ENCODE measurements around the gene RUFY3. TPM values are rescaled to one million over a fixed set of nuclear protein-coding genes. Genes with fewer than 3 reads are reported as not detected.

Gene RUFY3
- polyA plus RNA-seq, 1 donor = 70.1 TPM

- no peak for DNase-seq
- WGBS (ENCODE audit: insufficient coverage, low lambda C conversion rate) = no CpG with 5 or more reads among the region's 39 CpGs
- Histone ChIP-seq H3K36me3 (ENCODE audit: control insufficient read depth, insufficient read depth, low read length) (no peaks in the 10 kb centered on the region), H3K9me3 (ENCODE audit: control insufficient read depth, low read depth, low read length) (no peaks in the 10 kb centered on the region), H3K27me3 (ENCODE audit: control insufficient read depth, insufficient read depth, low read length) (no peaks in the 10 kb centered on the region), H3K4me1 (ENCODE audit: control insufficient read depth, insufficient read depth, low read length) (peaks cover 11% of the 10 kb centered on the region), H3K4me3 (ENCODE audit: low read length) (peak overlapping the region; percentile 70), H3K27ac (ENCODE audit: low read length) (peak overlapping the region; percentile 93)
These were observed 16.9 kb upstream of the RUFY3 start for GRCh38 chr4:70704931-70705182.

- no CpG with 5 or more reads among the region's 86 CpGs for WGBS (ENCODE audit: insufficient coverage, low lambda C conversion rate)
- H3K4me3 ChIP-seq (ENCODE audit: low read length) = peak overlapping the region; percentile 70
- peak overlapping the region; percentile 93 for H3K27ac ChIP-seq (ENCODE audit: low read length)
- no peaks in the 10 kb centered on the region for H3K9me3 ChIP-seq (ENCODE audit: control insufficient read depth, low read depth, low read length)
- H3K27me3 ChIP-seq (ENCODE audit: control insufficient read depth, insufficient read depth, low read length) = no peaks in the 10 kb centered on the region
- peak; percentile 55 to 88 for DNase-seq
- H3K4me1 ChIP-seq (ENCODE audit: control insufficient read depth, insufficient read depth, low read length) = peaks cover 11% of the 10 kb centered on the region
- H3K36me3 ChIP-seq (ENCODE audit: control insufficient read depth, insufficient read depth, low read length) = no peaks in the 10 kb centered on the region
These were observed 16.4 kb upstream of the RUFY3 start for GRCh38 chr4:70705183-70706043.

DNA sequence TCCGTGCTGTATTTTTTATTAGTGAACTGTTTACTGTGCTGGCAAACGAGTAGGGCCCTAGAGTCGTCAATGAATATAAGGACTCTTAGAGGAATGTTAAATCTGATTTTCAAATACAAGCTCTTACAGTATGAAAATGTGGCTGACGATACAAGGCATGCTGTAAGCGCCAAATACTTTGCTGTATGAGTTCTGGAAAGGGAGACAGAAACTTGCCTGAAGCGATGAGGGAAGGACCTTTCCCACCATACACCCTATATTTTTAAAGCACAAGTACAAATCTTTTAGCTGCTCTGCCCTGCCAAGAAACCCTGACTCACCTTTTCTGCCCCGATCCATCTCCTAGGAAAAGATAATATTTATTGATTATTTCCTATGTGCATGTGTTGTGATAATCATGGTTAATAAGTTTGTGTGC is 15.7 kb upstream of the RUFY3 start:
- no peak for DNase-seq

DNA sequence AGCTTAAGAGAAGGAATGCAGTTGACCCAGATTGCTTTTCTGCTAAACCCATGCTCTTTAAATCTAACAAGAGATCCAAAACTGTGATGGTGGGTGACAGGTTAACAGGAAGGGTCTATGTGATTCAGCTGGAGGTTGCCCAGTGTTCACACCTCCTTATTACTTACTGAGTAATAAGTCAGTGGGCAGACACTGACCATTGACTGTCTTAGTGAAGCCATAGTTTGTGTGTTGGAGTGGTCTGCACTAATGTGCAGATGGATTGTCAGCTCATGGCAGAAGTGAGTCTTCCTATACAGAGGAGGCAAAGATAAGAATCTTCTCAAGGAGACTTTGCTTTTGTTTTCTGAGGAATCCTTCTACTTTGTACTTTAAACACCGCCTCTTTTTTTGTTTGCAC is 15.2 kb upstream of the RUFY3 start:
- Histone ChIP-seq H3K36me3 (ENCODE audit: control insufficient read depth, insufficient read depth, low read length) (no peaks in the 10 kb centered on the region), H3K27ac (ENCODE audit: low read length) (peak overlapping the region; percentile 13), H3K9me3 (ENCODE audit: control insufficient read depth, low read depth, low read length) (no peaks in the 10 kb centered on the region), H3K4me3 (ENCODE audit: low read length) (peak overlapping the region; percentile 70), H3K4me1 (ENCODE audit: control insufficient read depth, insufficient read depth, low read length) (peaks cover 11% of the 10 kb centered on the region), H3K27me3 (ENCODE audit: control insufficient read depth, insufficient read depth, low read length) (no peaks in the 10 kb centered on the region)
- peak in 1 of 2 donors; percentile 21 for DNase-seq
- WGBS (ENCODE audit: insufficient coverage, low lambda C conversion rate) = no CpG with 5 or more reads among the region's 1 CpG

More for the DNA sequence above, 15.7 kb upstream of the RUFY3 start:
- H3K36me3 ChIP-seq (ENCODE audit: control insufficient read depth, insufficient read depth, low read length) = no peaks in the 10 kb centered on the region
- H3K27me3 ChIP-seq (ENCODE audit: control insufficient read depth, insufficient read depth, low read length) = no peaks in the 10 kb centered on the region
- no CpG with 5 or more reads among the region's 7 CpGs for WGBS (ENCODE audit: insufficient coverage, low lambda C conversion rate)
- peak overlapping the region; percentile 70 for H3K4me3 ChIP-seq (ENCODE audit: low read length)
- H3K27ac ChIP-seq (ENCODE audit: low read length) = peak overlapping the region; percentile 93
- H3K9me3 ChIP-seq (ENCODE audit: control insufficient read depth, low read depth, low read length) = no peaks in the 10 kb centered on the region
- H3K4me1 ChIP-seq (ENCODE audit: control insufficient read depth, insufficient read depth, low read length) = peaks cover 11% of the 10 kb centered on the region

DNA sequence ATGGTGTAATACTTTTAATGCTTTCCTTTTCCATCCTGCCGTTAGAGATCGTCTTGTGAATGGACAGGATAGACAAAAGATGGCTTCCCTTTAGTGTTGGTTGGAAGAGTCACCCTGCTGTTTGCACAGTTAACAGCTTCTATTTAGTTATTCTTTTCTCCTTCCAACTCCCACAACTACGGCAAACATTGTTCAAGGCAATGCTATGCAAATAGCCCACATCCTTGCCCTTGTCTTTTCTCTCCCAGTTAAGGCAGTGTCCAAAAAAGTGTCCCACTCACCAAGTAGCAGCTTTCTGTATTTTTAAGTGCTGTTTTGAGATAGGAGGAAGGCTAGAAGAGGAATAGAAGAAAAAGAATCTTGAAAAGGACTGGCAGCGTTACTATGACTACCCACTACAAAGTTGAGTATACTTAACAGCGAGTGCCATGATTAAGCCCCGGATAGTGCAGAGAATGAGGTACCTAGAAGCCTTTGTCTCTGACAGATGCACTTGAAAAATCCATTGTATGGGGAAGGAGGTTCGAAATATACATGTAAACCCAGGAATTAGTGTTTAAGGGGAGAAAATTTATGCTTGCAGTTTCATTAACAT is 12.1 kb upstream of the RUFY3 start:
- no peaks in the 10 kb centered on the region for H3K9me3 ChIP-seq (ENCODE audit: control insufficient read depth, low read depth, low read length)
- no peaks in the 10 kb centered on the region for H3K27me3 ChIP-seq (ENCODE audit: control insufficient read depth, insufficient read depth, low read length)
- DNase-seq = no peak
- H3K4me1 ChIP-seq (ENCODE audit: control insufficient read depth, insufficient read depth, low read length) = peaks cover 13% of the 10 kb centered on the region
- H3K4me3 ChIP-seq (ENCODE audit: low read length) = no peak overlapping the region
- H3K27ac ChIP-seq (ENCODE audit: low read length) = no peak overlapping the region
- WGBS (ENCODE audit: insufficient coverage, low lambda C conversion rate) = 40% methylated on average over 1 of the region's 7 CpGs
- no peaks in the 10 kb centered on the region for H3K36me3 ChIP-seq (ENCODE audit: control insufficient read depth, insufficient read depth, low read length)

DNA sequence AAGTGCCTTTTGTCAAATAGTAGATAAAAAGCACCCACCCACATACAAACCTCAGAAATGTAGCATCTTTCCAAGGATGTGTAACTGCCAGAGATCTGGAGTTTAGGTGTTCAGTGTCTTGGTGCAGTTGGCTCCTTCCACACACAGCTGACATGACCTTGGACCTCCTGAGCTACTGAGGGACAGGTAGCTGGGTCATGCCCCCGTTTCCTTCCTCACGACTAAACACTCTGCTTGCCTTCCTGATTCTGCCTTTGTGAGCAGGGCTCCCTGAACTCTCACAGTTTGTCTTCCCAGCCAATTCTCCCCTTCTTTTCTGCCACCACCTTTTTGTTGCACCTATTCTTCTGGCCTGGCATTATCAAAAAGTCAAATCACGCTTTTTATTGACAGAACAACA is 10.2 kb upstream of the RUFY3 start:
- no peak overlapping the region for H3K4me3 ChIP-seq (ENCODE audit: low read length)
- no peaks in the 10 kb centered on the region for H3K9me3 ChIP-seq (ENCODE audit: control insufficient read depth, low read depth, low read length)
- no peak overlapping the region for H3K27ac ChIP-seq (ENCODE audit: low read length)
- WGBS (ENCODE audit: insufficient coverage, low lambda C conversion rate) = 57% methylated on average over 3 of the region's 3 CpGs
- H3K27me3 ChIP-seq (ENCODE audit: control insufficient read depth, insufficient read depth, low read length) = no peaks in the 10 kb centered on the region
- no peak for DNase-seq
- H3K36me3 ChIP-seq (ENCODE audit: control insufficient read depth, insufficient read depth, low read length) = no peaks in the 10 kb centered on the region
- peaks cover 9% of the 10 kb centered on the region for H3K4me1 ChIP-seq (ENCODE audit: control insufficient read depth, insufficient read depth, low read length)

DNA sequence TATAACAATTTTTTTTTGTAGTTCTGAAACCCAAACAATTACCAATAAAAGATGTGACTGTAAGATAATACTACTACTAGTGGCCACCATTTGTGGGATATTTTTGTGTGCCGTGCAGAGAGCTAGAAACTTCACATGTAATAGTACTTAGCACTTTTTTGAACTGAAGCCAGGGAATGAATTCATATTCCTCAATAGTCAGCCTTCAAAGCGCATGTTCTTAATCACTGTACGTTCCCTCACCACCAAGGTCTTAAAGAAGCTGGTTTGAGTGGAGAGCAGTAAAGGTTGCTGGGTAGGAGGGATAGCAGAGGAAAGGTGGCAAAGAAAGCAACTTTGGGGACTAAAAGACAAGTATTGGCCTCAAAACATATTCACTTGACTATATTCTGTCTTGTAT is 9.6 kb upstream of the RUFY3 start:
- Histone ChIP-seq H3K27ac (ENCODE audit: low read length) (no peak overlapping the region), H3K4me1 (ENCODE audit: control insufficient read depth, insufficient read depth, low read length) (peaks cover 3% of the 10 kb centered on the region), H3K9me3 (ENCODE audit: control insufficient read depth, low read depth, low read length) (no peaks in the 10 kb centered on the region), H3K36me3 (ENCODE audit: control insufficient read depth, insufficient read depth, low read length) (no peaks in the 10 kb centered on the region), H3K4me3 (ENCODE audit: low read length) (no peak overlapping the region), H3K27me3 (ENCODE audit: control insufficient read depth, insufficient read depth, low read length) (no peaks in the 10 kb centered on the region)
- no peak for DNase-seq
- WGBS (ENCODE audit: insufficient coverage, low lambda C conversion rate) = no CpG with 5 or more reads among the region's 3 CpGs

- H3K4me1 ChIP-seq (ENCODE audit: control insufficient read depth, insufficient read depth, low read length) = peaks cover 3% of the 10 kb centered on the region
- H3K27ac ChIP-seq (ENCODE audit: low read length) = no peak overlapping the region
- H3K36me3 ChIP-seq (ENCODE audit: control insufficient read depth, insufficient read depth, low read length) = no peaks in the 10 kb centered on the region
- WGBS (ENCODE audit: insufficient coverage, low lambda C conversion rate) = no CpG with 5 or more reads among the region's 7 CpGs
- H3K27me3 ChIP-seq (ENCODE audit: control insufficient read depth, insufficient read depth, low read length) = no peaks in the 10 kb centered on the region
- no peak overlapping the region for H3K4me3 ChIP-seq (ENCODE audit: low read length)
- no peaks in the 10 kb centered on the region for H3K9me3 ChIP-seq (ENCODE audit: control insufficient read depth, low read depth, low read length)
- DNase-seq = no peak
These were observed 8.9 kb upstream of the RUFY3 start for GRCh38 chr4:70712604-70713452.

- Histone ChIP-seq H3K36me3 (ENCODE audit: control insufficient read depth, insufficient read depth, low read length) (no peaks in the 10 kb centered on the region), H3K9me3 (ENCODE audit: control insufficient read depth, low read depth, low read length) (no peaks in the 10 kb centered on the region), H3K4me3 (ENCODE audit: low read length) (no peak overlapping the region), H3K27me3 (ENCODE audit: control insufficient read depth, insufficient read depth, low read length) (no peaks in the 10 kb centered on the region), H3K4me1 (ENCODE audit: control insufficient read depth, insufficient read depth, low read length) (peaks cover 3% of the 10 kb centered on the region), H3K27ac (ENCODE audit: low read length) (no peak overlapping the region)
- DNase-seq = no peak
- 67% methylated on average over 2 of the region's 7 CpGs for WGBS (ENCODE audit: insufficient coverage, low lambda C conversion rate)
These were observed 8.2 kb upstream of the RUFY3 start for GRCh38 chr4:70713453-70714078.

All from large intestine (tissue), 3 donors.